ENCODE data around the gene MAP7.

GRCh38 chr6:136427378-136427717 lies 122.9 kb downstream of the MAP7 start:
- TF ChIP-seq, protein P1, sequence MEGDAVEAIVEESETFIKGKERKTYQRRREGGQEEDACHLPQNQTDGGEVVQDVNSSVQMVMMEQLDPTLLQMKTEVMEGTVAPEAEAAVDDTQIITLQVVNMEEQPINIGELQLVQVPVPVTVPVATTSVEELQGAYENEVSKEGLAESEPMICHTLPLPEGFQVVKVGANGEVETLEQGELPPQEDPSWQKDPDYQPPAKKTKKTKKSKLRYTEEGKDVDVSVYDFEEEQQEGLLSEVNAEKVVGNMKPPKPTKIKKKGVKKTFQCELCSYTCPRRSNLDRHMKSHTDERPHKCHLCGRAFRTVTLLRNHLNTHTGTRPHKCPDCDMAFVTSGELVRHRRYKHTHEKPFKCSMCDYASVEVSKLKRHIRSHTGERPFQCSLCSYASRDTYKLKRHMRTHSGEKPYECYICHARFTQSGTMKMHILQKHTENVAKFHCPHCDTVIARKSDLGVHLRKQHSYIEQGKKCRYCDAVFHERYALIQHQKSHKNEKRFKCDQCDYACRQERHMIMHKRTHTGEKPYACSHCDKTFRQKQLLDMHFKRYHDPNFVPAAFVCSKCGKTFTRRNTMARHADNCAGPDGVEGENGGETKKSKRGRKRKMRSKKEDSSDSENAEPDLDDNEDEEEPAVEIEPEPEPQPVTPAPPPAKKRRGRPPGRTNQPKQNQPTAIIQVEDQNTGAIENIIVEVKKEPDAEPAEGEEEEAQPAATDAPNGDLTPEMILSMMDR (IDR thresholded peaks at IDR 0.05 in 8 of 11, conservative IDR thresholded peaks at IDR 0.05 in 3 of 11) = no peak
- TF ChIP-seq POLR2A (IDR thresholded peaks at IDR 0.05) (no peak), POLR2AphosphoS5 (IDR thresholded peaks at IDR 0.05) (no peak)
